GM19035 (cell line): ENCODE results near the gene ZNF865.
A peak's percentile ranks its signal among the peaks of the same experiment; 100 is the strongest.
"Not testable (repeated sequence)": the region's sequence is repeated elsewhere in the genome, so short reads cannot be mapped to it uniquely, and the experiment has no call there.

Source experiments
- ATAC-seq: cut with Tn5 transposase; IDR thresholded peaks from one replicate; pipeline ENCODE4 v1.9.1; 2021; ENCODE audit not compliant: unreplicated experiment

The ZNF865 gene

DNA sequence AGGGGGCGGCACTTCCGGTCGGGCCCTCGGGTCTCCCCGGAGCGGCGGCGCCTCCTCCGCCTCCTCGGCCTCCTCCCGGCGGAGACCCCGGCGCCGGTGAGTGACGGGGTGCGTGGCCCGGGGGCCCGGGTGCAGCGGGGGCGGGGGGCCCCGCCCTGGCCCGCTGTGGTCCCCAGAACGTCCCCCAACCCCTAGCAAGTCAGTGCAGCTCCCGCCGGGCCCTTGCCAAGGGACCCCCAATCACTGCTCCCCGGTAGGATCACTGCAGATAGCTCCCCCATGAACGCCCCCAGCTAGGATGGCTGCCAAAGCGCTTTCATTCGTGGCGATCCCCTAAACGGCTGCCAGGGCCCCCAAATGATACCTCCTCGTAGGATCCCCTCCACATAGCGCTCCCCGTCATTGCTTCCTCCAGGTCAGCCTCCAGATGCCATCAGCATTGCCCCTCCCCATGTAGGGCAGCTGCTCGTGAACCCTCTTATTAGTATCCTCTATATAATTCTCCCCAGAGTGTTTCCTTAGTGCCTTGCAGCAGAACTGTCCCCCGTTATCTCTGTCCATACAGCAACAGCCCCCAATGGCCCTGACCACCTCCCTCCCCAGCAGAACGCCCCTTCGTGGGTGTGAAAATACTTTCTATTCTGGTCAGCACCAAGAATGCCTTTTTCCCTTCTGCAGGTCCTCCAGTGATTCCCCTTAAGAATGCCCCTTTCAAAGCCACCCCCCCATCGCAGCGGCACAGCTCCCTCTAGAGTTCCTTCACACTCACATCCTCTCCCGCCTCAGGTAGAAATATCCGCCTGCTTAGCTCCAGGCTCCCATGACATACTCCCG lies at the start of gene ZNF865:
Gene ZNF865, plus strand, starts transcription at position 11 of the 834 bp plus-strand sequence. CDS start 7,972 bp downstream, outside the sequence.
- peak; percentile 13 for ATAC-seq

DNA sequence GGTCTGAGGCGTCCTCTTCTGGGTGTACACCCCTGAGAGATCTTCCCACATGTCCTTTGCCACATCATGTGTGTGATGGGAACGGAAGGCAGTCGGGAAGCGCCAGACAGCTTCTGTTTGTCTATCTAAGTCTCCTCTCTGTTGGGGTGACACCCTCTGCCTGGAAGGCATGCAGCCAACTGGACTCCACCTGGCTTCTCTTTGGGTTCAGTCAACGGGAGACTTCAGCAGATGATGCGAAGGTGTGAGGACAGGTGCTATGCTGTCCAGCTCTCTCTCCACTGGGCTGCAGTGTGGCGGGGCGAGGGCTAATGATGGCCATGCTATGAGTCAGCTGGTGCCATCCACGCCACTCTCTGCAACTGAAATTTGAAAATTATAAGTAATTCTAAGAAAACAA lies 45.8 kb upstream of the ZNF865 start:
- no peak for ATAC-seq

DNA sequence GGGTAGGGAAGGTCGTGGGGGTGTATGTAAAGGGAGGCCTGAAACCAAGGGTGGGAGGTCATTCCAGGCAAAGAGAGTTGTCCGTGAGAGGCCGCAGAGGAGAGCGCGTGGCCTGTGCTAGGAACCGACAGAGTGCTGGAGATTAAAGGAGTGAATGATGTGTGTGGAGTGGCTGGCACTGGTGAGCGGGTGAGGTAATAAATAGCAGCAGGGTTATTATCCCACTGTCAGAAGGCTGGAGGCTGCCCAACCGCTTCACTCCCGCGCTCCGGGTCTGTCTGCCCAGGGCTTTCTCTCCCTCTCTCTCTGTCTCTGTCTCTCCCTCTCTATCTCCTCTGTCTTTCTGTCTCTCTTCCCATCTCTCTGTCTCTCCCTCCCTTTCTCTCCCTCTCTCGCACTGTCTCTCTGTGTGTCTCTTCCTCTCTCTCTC lies 42.2 kb upstream of the ZNF865 start:
- no peak for ATAC-seq

DNA sequence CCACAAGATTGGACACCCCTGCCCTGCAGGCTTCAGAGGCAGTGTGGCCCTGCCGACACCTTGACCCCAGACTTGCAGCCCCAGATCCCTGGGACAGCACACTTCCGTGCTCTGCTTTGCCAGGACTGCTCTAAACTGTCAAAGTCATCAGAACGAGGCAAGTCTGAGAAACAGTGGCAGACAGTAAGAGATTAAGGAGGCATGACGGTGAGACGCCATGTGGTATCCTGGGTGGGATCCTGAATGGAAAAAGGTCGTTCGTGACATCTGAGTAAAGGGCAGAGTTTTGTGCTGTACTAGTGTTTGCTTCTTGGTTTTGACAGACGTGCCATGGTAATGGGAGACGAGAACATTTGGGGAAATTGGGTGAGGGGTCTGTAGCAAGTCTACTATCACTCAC lies 38.6 kb upstream of the ZNF865 start:
- no peak for ATAC-seq

DNA sequence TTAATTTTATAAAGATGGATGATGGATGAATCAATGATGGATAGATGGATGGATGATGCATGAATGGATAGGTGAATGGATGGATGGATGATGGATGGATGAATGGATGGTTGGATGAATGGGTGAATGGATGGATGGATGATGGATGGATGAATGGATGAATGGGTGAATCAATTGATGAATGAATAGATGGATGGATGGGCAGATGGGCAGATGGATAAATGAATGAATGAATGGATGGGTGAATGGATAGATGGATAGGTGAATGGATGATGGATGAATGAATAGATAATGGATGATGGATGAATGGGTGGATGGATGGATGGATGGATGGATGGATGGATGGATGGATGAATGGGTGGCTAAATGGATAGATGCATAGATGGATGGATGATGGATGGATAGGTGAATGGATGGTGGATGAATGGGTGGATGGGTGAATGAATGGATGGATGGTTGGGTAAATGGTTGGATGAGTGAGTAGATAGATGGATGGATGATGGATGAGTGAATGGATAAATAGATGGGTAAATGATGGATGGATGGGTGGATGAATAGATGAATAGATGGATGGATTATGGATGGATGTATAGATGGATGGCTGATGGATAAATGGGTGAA lies 37.6 kb upstream of the ZNF865 start:
- no peak for ATAC-seq

DNA sequence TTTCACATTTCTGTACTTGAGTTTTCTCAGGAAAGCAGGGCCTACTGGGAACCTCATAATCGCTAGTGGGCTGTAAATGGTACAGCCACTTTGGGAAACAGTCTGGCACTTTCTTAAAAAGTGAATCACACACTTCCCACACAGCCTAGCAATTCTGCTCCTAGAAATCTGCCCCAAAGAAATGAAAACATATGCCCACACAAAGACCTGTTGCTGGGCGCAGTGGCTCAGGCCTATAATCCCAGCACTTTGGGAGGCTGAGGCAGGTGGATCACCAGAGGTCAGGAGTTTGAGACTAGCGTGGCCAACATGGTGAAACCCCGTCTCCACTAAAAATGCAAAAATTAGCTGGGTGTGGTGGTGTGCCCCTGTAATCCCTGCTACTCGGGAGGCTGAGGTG lies 36.0 kb upstream of the ZNF865 start:
- ATAC-seq: not testable (repeated sequence)

DNA sequence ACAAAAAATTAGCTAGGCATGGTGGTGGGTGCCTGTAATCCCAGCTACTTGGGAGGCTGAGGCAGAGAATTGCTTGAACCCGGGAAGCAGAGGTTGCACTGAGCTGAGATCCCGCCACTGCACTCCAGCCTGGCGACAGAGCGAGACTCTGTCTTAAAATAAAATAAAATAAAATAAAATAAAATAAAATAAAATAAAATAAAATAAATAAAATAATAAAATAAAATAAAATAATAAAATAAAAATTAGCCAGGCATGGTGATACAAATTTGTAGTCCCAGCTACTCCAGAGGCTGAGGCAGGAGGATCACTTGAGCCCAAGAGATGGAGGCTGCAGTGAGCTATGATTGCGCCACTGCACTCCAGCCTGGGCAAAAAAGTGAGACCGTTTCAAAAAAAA lies 31.5 kb upstream of the ZNF865 start:
- ATAC-seq: not testable (repeated sequence)

DNA sequence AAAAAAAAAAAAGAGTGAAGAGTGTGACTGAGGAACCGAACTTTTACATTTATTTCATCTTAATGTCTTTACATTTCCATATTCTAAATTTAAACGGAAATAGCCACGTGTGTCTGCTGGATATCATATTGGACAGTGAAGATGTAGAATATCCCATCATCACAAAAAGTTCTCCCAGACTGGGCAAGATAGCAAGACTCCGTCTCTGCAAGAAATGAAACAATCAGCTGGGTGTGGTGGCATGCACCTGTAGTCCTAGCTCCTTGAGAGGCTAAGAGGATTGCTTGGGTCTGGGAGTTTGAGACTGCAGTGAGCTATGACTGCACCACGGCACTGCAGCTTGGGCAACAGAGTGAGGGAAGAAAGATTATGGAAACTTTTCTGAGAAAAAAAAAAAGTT lies 28.7 kb upstream of the ZNF865 start:
- ATAC-seq: no peak

DNA sequence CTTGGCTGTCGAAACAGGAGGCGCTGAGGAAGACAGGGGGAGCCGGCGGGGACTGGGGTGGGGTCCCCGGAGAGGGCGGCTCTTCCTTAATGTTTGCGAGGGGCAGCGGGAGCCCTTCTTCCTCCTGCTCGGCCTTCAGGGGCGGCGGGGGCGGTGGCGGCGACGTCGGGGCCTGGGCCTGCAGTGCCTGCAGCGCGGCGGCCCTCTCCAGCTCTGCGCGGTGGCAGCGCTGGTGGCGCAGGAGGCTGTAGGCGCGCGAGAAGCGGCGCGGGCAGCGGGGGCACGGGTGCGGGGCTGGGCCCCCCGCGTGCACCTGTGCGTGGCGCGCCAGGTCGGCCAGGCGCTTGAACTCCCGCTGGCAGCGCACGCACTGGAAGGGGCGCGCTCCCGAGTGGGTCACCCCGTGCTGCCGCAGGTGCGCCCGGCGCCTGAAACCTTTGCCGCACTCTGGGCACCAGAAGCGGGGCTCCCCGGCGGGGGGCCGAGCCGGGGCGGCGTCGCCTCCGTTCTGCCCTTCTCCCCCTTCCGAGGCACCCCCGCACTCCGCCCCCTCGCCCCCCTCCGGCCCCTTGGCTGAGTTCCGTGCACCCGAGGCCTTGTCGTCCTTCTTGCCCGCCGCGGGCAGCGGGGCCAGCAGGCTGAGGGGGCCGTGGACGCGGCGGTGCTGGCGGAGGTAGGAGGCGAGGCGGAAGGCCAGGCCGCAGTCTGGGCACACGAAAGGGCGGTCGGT lies 27.3 kb upstream of the ZNF865 start:
- no peak for ATAC-seq

DNA sequence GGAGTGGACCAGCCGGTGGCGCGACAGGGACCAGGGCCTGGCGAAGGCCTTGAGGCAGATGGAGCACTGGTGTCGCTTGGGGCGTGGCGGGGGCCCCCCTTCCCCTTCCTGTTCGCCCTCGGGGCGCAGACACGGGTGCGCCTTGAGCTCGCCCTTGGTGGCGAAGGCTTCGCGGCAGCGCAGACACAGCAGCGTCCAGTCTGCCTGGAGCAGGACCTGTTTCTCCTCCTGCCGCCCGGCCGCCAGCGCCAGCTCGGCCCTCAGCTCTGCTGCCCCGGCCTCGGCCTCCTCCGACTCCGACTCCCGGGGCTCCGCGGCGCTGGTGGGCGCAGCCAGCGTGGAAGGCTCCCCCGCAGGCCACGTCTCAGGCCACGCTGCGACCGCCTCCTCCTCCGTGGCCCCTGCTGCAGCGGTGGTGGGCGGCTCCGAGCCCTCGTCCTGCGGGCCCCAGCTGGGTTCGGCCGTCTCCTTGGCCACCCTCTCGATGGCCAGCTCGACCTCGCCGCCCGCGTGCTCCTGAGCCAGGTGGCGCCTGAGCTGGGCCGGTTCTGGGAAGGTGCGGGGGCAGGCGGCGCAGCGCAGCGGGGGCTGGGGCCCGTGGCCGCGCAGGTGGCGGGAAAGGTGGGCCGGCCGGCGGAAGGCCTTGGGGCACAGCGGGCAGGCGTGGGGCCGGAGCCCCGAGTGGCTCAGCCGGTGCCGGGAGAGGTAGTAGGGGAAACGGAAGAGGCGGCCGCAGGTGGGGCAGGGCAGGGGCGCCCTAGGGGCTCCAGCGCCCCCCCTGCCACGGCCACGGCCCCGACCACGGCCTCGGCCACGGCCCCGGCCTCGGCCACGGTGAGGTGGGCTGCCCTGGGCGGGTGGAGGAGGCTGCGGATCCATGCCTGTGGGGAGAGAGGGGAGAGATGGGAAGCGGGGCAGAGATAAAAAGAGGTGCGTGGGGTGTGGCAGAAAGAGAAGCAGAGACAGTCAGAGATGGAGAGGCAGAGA lies 26.4 kb upstream of the ZNF865 start:
- ATAC-seq: no peak

DNA sequence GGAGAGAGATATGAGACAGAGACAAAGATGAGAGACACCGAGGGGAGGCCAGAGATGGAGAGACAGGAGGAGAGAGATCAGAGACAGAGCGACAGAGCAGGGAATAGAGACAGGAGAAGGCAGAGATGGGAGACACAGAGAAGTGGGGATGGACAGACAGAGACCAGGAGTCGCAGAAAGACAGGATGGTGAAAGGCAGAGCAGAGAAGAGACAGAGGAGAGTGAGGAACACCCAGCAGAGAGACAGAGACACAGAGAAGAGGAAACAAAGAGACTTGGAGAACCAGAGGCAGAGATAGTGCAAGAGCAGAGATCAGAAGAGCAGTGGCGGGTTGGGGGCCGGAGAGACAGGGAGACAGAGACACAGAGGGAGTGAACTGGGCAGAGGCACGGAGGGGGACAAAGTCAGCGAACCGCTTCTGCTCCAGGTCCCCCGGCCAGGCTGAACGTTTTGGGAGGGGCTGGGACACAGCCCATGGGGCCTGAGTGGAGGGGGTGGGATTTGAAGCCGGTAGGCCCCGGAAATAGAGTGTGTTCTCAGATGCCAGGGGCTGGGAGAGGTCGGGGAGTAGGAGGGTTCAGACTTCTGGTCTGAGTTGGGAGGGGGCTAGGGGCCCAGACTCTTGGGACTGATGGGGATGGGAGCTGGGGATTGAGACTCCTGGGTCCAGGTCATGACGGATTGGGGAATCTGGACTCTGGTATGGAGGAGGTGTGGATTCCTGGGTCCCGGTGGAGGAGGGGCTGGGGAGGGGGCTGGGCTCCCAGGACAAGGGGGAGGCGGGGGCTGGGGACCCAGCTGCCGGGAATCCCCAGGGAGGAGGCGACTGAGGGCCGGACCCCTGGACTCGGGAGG lies 25.5 kb upstream of the ZNF865 start:
- no peak for ATAC-seq

DNA sequence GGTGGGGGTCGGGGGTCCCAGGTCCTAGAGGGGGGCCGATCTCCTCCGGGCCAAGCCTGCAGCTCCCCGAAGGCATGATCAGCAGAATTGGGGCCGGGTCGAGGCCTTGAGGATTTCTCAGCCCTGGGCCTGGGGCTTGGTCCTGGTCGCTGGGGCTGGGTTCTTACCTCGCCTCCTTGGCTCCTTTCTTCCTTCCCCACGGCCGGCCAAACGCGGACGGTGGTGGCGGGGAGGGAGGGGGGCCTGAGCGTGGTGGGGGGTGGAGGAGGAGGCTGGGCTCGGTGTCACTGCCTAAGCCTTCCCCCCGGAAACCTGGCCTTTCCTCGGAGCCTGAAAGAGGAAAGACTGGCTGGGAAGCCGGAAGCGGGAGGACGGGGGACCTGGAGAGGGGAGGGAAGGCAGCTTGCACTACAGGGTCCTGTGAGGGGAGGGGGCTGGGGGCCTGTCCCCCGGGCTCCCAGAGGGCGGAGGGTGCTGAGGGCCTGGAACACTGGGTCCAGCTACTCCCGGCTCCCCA lies 24.8 kb upstream of the ZNF865 start, which contains the start of gene ZNF579:
Gene ZNF579, minus strand, starts transcription at position 221 of the 517 bp plus-strand sequence. CDS start 1,209 bp downstream, outside the sequence.
- no peak for ATAC-seq

DNA sequence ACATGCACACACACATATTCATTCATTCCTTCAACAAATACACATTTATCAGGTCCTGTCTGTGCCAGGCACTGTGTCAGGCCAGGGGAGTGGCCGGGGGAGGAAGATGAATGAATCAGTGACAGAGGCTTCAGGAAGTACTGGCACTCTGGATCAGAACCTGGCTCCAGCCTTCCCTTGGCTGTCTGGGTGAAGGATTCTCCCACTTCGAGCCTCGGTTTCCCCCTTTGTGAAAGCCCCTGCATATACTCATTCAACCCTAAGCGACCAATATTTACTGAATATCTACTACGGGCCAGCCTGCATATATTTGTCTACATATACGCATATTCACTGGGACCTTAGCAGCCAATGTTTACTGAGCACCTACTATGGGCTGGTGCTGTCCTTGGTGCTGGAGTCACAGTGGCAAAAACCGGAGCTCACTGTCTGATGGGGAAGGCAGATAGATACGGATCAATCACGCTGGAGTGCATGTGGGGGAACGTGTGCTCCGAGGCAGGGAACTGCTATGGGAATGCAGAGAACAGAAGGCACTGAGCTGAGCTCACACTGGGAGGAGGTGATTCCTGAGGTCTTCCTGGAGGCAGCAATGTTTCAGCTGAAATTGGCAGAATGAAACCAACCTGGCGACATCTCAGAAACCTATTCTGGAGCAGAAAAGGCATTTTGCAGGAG lies 24.2 kb upstream of the ZNF865 start:
- ATAC-seq: no peak

DNA sequence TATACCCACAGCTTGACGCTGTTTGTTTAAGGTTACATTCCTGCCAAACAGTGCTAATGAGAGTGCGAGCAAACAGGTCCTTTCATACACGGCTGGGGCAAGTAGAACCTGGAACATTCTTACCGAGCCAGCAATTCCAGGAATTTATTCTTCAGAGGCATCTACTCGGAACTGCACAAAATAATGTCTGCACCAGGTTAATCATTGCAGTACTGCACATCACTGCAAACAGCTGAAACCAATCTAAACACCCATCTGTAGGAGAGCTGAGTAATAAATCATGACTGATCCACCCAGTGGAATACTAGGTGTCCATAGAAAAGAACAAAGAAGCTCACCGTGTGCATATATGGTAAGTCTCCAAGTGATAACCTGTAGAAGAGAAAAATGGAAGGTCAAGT lies 23.6 kb upstream of the ZNF865 start:
- no peak for ATAC-seq

DNA sequence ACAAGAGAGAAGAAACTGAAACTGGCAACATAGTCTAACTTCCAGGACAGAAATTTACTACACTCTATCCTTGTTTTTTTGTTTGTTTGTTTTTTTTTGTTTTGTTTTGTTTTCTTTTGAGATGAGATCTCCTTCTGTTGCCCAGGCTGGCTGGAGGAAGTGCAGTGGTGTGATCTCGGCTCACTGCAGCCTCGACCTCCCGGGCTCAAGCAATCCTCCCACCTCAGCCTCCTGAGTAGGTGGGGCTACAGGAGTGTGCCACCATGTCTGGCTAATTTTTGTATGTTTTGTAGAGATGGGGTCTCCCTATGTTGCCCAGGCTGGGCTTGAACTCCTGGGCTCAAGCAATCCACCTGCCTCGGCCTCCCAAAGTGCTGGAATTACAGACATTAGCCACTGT lies 23.2 kb upstream of the ZNF865 start:
- ATAC-seq: not testable (repeated sequence)

DNA sequence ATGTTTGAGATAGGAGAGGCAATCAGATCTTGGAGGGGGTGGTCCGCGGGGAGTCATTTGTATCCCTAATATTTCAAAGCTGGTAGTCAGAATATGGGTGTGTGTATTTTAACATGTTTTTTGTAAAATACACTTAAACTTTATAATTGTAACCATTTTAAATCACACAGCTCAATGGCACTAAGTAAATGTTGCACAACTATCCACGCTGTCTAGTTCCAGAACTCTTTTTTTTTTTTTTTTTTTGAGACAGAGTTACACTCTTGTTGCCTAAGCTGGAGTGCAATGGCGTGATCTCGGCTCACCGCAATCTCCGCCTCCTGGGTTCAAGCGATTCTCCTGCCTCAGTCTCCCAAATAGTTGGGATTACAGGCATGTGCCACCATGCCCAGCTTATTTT lies 21.6 kb upstream of the ZNF865 start:
- ATAC-seq: not testable (repeated sequence)

DNA sequence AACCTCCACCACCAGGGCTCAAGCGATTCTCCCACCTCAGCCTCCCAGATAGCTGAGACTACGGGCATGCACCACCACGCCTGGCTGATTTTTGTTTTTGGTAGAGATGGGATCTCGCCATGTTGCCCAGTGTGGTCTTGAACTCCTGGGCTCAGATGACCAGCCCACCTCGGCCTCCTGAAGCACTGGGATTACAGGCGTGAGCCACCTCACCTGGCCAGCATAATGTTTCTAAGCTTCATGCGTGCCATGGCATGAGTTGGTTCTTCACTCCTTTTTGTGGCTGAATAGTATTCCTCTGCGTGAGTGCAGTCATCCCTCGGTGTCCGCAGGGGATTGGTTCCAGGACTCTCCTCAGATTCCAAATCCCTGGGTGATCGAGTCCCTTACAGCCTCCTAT lies 20.6 kb upstream of the ZNF865 start:
- ATAC-seq: no peak

DNA sequence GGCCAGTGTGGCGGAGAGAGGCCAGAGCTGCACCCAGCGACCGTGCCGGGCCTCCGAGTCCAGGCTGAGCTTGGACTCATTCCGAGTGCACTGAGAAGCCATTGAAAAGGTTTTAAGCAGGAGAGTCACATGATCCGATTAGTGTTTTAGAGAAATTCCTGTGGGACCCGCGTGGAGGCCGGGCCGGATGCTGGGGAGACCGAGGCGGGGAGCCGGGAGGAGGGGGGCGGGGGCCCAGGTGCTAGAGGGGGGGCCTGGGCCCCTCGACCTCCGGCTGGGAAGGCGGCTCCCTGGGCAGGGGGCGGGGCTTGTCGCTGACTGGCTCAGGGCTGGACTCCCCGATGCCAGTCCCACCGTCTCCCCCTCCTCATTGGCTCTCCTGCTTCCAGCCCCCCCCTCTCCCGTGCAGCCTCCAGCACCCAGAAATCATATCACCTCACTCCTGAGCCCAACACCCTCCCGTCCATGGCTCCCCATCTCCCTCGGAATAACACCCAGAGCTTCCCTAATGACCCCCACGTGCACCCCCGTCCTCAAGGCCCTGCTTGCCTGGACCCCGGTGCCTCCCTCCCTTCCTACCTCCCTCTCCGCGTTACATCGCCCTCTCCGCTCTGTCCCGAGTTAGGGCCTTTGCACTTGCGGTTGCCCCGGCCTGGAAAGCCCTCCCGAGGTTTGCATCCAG lies 19.6 kb upstream of the ZNF865 start:
- no peak for ATAC-seq
